Esophagus mucosa (tissue), 1 donor: Measurements from ENCODE around the gene SCN3A. TPM values are rescaled to one million over a fixed set of nuclear protein-coding genes. Genes with fewer than 3 reads are reported as not detected.

Source experiments
- ATAC-seq: fragments of 200-7000 bp; cut with Tn5 transposase; one replicate; pipeline ENCODE4 v1.9.1; 2020
- total RNA-seq: library from RNA; stranded (reverse); gene quantifications from one replicate; pipeline ENCODE4 v1.2.4, GENCODE V29; 2023
- donor health status: DM: yes; HTN: yes; CAD: no.

The SCN3A gene
- total RNA-seq, 1 donor from 2014 or later, result 0.28 TPM

DNA sequence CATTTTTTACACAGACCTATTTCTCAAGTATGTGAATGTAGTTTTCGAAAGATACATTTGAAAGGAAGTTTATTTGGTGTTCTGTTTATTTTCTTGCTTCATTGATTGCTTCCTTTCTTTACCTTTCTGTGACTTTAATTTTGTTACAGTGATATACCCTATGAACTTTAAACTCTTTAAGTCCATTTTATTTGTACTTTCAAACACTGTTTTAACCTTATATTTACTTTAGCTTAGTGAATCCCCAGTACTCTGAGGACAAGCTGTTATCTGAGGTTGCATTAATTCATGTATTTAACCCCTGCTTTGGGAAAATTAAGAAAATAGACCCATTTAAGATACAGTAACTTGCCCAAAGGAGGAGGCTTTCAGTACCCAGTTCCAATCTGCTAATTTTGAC is 93.5 kb downstream of the SCN3A start:
- ATAC-seq, result no peak

DNA sequence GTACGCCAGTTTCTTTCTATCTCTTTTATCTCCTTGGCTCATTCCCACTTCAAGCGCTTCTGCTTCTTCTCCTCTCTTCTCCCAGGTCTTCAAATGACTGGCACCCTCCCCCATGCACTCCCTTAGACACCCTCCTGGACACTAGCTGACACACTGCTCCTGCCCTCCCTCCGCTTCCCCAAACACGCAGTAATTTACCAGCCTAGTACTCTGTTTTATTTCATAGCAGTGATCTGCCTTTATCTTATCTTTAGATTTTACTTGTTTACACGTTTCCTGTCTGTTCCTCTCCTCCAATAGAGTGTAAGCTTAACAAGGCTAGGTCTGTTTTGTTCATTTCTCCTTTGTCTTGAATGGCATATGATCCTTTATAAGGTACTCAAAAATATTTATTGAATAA is 93.9 kb downstream of the SCN3A start:
- ATAC-seq, result no peak

DNA sequence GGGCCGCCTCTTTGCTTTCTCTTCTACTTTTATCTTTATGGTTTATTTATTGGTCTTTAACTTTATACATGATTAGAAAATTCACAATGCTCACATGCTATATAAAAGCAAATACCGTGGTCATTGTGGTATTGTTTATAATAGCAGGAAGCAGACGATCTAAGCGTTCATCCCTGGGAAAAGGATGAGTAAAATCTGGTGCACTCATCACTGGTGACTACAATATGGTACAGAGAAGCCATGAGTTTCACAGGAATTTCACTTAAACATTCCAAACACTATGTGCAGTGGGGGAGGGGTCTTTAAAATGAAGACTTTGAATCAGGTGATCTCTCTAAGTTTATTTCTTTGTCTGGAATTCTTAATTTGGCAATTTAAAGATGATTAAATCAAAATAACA is 97.9 kb downstream of the SCN3A start:
- no peak for ATAC-seq

DNA sequence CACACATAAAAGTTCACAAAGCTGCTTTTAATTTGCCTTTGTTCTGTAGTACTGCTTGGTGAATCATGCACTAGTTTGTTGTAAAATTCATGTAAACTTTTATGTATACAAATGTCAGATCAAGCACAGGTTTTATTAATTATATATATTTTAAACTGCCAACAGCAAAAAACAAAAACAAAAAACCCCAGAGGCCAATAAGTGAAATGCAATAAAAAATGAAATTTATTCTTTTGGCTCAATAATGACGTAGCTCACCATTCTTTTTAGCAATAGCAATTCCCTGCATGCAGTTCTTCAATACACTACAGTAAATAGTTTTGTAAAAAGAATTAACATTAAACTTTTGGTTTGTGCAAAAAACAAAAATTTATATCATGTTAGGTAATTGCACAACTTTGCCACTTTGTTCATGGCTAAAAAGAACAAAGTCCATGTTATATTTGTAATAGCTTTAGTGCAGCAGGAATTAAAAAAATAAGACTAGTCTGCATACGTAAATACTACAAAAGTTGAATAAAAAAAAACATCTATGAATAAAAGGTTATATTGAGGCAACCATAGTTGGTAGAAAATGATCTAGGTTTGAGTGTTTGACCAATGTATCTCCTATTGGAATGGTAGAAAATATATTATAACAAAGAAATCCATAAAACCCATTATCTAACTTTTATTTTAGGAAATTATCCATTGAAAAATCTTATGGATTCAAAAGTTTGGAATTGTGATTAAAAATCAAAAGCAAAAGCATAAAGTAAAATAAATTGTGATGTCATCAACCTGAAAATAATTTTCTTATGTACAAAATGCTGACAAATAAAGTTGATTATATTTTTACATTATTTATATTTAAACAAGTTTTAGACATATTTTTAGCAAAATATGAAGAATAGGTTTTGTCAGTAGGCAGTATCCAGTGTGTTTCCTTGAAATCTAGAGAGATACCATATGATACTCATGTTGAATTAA is 115.6 kb downstream of the SCN3A start:
- no peak for ATAC-seq

DNA sequence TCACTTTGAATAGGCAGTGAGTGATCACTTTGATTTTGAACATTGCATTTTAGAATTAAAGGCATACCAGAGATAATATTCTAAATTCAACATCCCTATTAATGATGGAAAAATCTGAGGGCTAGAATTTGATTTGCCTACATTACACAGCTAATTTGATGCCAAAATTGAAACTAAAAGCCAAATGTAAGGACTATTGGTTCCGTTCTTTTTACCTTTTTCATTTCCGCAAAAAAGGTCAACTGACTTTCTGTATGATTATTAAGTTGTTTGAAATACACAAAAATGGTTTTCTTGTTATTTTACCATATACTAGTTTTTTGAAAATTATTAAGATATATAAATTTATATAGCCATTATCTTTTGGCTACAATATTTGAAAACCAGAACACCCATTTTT is 117.5 kb downstream of the SCN3A start:
- ATAC-seq, result no peak

DNA sequence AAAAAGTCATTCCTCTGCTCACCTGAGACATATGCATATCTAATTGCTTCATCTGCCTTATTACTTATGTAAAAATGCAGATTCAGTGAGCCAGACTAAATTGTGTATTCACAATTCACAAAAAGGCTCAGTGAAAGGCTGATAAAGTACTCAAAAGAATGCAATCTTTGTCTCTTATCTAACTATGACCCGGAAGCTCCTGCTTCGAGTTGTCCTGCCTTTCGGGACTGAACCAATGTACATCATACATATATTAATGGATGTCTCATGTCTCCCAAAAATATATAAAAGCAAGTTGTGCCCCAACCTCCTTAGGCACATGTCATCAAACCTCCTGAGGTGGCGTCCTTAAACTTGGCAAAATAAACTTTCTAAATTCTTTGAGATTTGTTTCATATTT is 120.5 kb downstream of the SCN3A start:
- ATAC-seq, result no peak

DNA sequence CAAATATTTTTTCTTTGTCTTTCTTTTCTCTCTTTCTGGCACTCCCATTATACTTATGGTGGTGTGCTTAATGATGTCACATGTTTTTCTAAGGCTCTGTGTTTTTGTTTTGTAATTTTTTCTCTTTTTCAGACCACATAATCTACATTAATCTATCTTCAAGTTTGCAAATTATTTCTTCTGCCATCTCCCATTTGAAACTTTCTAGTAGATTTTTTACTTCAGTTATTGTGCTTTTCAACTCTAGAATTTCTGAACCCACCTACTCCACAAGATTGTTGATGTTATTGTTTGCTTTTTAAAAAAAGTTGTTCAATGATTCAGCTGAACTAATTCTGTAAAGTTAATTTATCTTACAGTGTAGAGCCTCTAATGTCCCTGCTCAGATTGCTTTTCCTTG is 121.4 kb downstream of the SCN3A start:
- no peak for ATAC-seq

DNA sequence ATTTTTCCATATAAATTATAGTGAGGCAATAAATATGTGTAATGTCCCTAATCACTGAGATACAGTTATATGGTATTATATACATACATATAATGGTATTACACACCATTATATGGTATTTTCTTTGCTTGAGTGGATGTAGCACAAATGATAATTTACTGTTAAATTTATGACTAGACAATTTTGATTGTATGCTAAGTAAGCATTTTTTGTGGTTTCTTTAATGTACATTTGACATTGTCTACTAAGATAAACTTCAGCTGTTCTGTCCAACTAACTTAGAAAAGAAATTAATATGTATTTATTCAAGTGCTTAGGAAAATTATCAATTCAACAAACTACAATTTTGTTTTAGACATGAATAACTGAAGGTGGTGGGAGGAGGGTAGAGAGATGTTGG is 122.6 kb downstream of the SCN3A start:
- ATAC-seq, result no peak

DNA sequence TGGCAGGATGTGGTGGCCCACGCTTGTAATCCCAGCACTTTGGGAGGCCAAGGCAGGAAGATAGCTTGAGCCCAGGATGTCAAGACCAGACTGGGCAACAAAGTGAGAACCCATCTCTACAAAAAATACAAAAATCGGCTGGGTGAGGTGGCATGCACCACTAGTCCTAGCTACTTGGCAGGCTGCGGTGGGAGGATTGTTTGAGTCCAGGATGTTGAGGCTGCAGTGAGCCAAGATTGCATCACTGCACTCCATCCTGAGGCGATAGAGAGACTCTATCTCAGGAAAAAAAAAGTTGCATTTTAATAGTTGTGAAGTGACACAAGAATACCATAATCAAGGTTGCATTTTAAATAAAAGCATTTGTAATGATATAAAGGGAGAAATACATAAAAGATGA is 124.4 kb downstream of the SCN3A start:
- ATAC-seq, result no peak

DNA sequence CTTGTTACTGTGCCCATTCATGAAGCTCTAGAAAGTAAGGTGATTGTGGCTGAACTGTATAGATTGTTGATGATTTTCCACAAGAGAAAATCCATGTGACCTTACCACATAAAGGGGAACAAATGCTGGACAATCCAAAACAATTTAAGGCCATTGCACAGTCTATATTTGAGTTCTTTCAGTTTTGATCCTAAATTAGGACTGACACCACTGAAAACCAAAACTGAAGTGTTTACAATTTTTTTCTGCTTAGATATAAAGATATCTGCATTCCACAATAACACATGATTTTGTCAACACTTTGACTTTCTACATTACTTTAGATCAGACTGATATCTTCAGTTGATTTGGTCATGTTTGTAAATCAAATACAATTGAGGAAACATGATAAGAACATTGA is 124.9 kb downstream of the SCN3A start:
- ATAC-seq, result no peak

DNA sequence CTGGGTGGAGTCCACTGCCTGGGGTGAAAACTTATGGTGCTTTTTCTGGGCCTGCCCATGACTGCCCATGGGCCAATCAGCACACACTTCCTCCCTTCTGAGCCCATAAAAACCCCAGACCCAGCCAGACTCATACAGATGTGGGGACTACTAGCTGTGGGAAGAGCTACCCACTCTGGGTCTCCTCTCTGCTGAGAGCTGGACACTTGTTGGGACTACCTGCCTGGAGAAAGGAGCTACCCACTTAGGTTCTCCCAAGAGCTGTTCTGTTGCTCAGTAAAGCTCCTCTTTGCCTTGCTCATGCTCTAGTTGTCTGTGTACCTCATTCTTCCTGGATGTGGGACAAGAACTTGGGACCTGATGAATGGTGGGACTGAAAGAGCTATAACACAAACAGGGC is 129.0 kb downstream of the SCN3A start:
- no peak for ATAC-seq

DNA sequence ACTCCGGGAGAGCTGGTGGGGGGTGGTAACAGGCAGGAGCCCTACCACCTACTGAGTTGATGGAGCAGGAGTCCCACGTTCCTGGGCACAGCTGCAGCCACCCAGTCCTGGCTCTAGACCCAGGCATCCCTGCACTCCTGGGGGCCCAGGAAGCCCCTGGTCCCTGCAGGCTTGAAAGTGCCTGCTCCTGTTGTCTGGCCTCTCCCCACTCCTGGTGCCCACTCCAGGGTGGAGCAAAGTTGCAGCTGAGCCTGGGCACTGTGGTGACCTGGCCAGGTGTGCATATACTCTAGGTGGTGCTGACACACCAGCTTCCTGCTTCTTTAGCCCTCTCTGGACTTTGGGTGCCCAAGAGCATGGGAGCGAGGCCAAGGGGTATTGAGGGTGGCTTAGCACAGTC is 129.5 kb downstream of the SCN3A start:
- no peak for ATAC-seq

DNA sequence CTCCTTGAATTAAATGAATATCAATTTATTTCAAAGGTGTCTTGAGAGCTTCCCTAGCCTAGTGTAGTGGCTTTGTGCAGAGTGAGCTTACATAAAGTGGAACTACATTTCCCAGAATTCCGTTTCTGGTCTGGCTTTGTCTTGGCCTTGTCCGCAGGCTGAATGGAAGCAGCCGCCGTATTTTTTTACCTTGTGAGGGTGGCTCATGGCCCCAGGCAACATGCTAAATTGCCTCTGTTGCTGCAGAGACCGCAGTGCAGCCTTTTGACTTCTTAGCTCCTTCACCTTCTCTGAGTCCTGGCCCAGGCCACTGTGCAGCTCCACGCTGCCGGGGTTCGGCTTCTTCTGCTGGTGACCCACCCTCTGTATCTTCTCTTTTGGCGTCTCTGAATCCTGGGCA is 133.8 kb downstream of the SCN3A start:
- ATAC-seq, result no peak

DNA sequence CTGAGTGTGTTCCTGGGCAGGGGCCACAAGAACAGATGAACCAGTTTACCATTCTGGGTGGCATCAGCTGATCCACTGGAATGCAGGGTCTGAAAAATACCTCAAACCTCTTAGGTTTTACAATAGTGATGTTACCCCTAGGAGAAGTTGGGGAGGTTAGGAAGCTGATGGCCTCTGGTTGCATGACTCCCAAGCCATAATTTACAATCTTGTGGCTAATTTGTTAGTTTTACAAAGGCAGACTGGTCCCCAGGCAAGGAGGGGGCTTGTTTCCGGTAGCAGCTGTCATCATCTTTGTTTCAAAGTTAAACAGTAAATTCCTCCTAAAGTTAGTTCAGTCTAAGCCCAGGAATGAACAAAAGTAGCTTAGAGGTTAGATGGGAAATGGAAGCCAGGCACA is 134.7 kb downstream of the SCN3A start:
- ATAC-seq, result no peak

DNA sequence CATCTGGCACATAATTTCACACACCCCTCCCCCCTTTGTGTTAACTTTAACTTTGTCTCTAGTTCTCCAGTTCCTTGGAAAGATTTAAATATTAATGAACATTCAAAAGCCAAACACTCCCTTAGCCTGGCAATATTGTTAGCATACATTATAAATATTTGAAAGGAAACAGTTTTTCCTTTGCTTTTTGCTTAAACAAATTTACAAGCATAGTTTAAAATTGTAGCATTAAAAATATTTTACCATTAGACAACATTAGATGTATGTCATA is 135.4 kb downstream of the SCN3A start:
- ATAC-seq, result no peak

DNA sequence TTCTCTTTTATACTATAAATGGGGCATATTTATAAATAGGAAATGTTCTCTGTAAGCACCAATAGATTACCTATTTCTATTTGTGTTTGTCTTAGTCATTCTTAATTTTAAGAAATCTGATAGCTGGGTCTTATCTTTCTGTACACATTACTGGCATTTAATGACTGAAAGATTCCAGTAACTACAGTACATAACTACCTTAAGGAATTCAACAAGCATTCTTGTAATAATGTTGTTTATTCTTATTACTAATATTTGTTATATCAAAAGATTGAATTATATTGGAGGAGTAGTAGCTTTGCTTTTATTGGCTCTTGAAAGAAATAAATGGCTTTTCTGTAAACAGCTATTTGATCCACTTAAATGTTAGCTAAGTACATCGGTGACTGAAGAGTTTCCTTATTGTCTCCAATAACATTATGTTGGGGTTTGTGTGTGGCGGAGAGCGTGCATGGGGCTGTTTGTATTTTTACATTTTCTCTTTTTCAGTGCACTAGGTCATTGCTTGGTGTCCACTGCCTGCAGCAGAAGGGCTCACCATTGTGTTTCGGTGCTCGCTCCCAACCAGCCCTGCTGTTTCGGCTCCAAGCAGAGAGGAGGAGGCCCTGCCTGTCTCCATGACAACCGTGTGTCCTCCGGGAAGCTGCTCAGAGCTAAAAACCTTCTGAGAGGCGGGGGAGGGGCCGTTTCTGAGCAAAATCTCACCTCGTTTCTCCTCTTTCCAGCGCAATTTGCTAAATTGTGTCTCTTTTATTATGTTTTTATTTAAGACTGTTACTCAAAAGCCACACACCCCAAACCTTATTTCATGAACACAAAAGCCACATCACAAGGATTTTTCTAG is 136.0 kb downstream of the SCN3A start:
- ATAC-seq, result no peak

DNA sequence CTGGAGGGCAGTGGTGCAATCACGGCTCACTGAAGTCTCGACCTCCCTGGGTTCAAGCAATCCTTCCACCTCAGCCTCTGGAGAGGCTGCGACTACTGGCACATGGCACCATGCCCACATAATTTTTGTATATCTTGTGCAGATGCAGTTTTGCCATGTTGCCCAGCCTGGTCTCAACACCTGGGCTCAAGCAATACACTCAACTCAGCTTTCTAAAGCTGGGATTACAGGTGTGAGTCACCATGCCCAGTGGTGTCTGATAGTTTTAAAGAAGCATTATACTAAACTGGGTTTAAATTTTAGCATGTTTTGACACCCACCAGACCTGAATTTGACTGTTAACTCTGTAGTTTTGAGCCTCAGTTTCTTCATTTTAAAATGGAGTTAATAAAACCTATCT is 139.1 kb downstream of the SCN3A start:
- peak; percentile 33 for ATAC-seq

DNA sequence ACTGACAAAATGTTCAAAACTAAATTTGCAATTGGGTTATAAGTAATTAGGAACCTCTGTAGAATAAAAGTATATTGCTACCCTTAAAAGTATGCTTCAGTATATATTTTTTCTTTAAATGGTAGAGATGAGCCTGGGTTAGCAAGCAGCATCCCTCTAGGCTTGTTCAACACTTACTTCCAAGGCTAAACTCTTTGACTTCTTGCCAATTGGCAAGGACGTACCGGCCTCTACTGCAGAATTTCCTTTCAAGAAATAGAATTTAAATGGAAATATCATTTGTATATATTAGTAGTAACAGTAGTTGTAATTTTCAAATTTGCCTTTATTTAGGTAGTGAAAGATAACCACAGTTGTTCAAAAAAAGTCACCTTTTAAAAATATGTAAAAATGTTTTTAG is 143.4 kb downstream of the SCN3A start:
- ATAC-seq, result no peak

DNA sequence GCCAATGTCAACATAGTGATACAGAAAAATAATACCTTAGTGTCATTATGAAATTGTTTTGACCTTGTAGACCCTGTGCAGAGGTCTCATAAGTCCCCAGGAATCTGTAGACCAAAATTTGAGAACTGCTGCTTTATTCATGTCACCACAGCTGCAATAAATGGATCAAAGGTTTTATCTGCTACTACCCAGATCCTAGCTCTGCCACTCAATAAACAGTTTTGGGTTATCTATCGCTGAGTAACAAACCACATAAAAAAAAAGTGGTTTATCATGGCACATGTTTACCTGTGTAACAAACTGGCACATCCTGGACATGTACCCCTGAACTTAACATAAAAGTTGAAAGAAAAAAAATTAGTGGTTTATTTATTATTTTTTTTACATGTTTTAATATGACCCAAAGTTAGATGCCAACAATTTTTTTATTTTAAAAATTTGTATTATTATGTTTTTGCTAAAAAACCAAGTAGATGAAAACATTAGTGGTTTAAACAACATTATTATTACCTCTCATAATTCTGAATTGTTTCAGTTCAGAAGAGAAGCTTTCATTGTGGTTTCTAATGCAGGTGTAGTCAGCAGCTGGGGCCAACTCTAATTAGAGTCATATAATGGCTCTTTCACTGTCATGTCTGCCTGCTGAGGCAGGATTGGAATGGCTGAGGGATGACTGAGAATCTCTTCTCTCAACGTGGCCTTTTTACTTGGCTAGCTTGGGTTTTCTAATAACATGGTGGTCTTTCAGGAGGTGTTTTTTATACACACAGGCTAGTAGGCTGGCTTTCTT is 145.2 kb downstream of the SCN3A start:
- ATAC-seq, result no peak

DNA sequence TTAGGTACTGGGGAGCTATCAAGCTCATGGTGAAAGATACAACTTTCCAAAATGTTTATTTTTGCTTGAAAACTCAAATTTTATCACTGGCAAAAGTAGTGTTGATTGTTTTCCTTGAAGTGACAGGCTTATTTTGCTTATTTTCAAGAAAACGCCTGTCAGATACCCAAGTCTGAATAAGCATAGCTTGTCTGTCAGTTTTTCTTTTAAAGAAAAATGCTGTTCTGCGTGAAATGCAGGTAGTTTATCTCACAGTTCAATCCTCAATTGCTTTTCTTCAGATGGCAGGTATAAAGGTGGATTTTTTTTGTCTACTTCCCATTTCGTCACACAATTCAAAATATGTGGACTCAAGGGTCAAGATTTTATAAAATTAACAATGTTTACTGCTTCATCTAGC is 145.9 kb downstream of the SCN3A start:
- no peak for ATAC-seq

DNA sequence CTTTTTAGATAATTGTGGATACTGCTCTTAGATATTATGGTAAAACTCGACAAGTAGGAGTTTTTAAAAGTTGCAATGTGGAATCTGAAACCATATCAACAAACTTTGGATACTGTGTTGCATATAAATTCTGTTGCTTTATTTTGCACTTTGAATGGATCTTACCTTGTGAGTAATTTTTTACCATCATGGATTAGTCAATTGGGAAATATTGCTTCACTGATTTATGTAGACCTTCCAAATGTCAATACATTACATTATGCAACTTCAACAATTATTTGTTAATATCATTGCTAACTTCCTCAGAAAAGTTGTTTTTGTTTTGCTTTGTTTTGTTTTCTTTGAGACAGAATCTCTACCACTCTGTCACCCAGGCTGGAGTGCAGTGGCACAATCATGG is 146.5 kb downstream of the SCN3A start:
- ATAC-seq, result no peak

DNA sequence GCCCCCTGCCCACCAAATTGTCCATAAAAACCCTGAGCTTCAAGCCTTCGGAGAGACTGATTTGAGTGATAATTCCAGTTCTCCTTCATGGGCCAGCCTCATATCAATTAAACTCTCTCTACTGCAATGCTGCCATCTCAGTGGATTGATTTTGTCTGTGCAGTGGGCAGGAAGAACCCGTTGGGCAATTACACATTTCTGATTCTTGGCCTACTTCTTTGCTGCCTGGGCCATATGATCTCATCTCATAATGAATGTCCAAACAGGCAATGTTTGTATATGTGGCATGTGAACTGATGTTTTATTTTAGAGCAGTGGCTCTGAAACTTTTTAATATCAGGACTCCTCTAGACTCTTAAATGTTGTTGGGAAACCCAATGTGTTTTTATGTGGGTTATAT is 147.3 kb downstream of the SCN3A start:
- no peak for ATAC-seq
